NK-92 (cell line): Measurements from ENCODE around the gene ASPSCR1.

Experiments
- DNase-seq: peaks from one replicate; lab custom pipeline; 2025; ENCODE audit not compliant: unreplicated experiment; lab: John Stamatoyannopoulos, UW

Gene ASPSCR1

GRCh38 chr17:82054351-82055022 lies 77.1 kb downstream of the ASPSCR1 start:
- DNase-seq = no peak

GRCh38 chr17:82055023-82055964 lies 77.9 kb downstream of the ASPSCR1 start:
- no peak for DNase-seq

GRCh38 chr17:82055965-82056728 lies 78.7 kb downstream of the ASPSCR1 start:
- DNase-seq = no peak

GRCh38 chr17:82056729-82057621 lies 79.5 kb downstream of the ASPSCR1 start:
- DNase-seq = no peak

DNA sequence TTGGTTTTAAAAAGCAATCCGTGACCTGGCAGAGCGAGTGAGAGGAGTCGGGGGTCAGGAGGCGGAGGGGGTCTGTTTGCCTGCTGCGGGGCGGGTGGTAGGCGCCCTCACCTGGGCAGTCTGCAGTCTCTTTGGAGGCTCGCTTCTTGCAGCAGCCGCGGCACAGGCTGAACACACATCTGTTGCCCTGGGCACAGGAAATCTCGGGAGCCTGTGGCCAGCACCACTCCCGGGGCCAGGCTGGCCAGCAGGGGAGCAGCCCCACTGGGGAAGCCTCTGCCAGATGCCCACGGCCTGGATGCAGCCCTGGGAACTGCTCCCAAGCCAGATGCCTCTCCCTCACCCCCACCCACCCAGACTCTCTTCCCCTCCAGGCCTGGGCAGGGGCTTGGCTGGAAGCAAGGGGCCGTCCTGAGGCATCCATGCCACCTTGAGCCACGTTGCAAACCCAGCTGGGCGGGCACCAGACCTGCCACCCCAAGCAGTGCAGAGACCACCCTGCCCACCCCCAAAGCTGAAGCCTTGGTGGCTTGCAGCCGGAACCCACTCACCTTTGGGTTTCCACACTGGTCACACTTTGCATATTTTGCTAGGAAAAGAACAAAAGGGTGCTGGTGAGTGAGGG lies 80.9 kb downstream of the ASPSCR1 start:
- no peak for DNase-seq

GRCh38 chr17:82058855-82059249 lies 81.4 kb downstream of the ASPSCR1 start:
- DNase-seq = no peak

DNA sequence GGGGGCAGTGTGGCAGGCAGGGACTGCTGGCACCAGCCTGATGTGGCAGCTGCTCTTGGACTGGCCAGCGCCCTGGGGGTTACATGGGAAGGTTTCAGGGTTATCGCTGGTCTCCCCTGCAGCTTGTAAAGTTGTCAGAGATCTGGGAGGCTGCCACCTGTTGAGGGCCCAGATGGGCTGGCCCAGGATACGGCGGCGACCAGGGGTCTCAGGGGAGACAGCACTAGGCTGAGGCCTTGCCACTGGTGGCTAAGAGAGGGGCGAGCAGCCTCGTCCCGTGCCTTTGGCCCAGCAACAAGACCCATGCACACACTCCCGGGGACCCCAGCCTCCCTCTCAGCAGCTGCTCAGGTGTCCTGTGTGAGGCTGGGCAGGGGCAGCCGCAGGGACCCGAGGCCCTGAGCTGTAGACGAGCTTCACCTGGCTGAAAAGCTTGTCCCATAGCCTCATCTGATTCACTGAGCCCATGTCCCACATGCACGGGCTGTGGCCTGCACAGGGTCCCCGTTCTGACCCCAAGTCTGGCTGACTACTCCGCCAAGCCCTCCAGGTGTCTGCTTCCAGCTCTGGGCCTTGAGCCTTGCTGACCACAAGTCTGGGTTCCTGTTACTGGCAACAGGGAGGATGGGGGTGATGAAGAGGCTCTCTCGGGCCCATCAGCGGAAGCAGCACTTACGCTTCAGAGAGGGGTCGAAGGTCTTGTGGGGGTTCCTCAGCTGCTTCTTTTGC lies 82.0 kb downstream of the ASPSCR1 start:
- DNase-seq = no peak

- DNase-seq = no peak
Measured at GRCh38 chr17:82060001-82060380, 82.6 kb downstream of the ASPSCR1 start.

GRCh38 chr17:82060614-82061013 lies 83.2 kb downstream of the ASPSCR1 start:
- DNase-seq = no peak

DNA sequence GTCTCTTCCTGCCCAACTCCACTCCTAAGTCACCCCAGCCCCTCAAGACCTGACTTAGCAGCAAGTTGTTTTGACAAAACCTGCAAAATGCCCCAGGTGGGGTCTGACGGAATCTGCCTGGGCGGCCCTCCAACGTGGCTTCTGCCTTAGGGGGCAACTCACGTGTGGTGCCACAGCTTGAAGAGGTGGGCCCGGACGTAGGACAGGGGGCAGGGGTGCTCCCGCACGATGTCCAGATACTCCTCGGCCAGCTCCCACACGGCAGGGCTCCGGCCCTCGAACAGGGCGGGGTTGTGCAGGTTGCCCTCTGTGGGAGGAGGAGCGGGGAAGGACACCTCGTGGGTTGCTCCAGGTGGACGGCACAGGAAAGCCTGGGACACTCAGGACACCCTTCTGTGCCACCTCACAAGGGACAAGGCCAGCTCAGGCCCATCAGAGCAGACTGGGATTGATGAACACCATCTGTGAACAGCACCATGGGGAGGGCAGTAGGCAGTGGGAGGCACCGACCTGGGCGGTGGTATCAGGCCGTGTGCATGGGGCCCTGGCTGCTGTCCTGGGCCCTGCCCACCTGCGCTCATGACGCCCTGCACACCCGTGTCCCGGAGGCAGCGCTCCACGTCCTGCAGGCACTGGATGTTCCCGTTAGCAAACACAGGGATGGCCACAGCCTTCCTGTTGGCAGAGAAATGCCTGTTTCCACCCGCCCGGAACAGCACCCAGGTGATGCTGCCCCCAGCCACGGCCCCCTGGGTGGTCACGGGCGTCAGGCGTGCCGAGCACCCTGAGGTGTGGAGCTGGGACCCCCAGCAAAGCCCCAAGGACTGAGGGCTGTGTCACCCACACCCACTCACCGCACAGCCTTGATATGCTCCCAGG lies 83.9 kb downstream of the ASPSCR1 start:
- no peak for DNase-seq

DNA sequence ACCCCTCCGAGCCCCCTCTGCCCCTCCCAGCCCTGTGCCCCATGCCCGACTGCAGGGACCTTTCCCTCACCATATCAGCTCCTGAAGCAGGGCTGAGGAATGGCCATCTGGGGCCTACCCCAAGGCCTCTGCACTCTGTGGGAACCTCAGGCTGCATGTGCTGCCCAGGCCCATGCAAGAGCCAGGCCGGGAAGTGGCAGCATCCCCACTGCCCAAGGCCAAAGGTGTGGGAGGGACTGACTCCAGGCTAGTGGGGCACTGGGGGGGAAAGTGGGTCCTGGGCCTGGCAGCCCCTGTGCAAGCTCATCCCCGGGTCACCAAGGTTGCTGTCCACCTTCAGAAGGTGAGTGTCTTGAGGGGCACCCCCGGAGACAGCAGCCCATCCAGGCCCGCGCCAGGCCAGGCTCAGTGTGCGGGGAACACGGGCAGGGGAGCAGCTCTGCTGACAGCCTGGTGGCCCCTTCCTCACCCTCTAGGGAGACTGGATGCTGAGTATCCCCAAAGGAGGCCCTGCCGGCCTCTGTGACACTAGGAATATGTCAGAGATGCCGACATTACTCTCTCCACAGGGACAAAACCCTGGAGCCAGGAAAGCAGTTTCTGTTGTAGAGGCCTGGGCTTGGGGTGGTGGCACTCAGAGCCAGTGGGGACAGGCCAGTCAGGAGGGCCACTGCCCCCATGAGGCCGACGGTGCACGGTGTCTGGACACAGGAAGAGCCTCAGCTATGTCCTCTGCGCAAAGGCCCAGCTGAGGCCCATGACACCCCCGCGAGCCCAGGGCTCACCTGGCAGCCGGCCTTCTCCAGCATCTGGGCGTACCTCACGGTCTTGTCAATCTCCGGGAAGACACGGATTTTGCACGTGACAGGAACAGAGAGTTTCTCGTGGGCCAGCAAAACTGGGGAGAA lies 84.9 kb downstream of the ASPSCR1 start:
- no peak for DNase-seq

- no peak for DNase-seq
Measured at GRCh38 chr17:82062984-82063368, 85.5 kb downstream of the ASPSCR1 start.

- no peak for DNase-seq
Measured at GRCh38 chr17:82063424-82064415, 86.3 kb downstream of the ASPSCR1 start.

DNA sequence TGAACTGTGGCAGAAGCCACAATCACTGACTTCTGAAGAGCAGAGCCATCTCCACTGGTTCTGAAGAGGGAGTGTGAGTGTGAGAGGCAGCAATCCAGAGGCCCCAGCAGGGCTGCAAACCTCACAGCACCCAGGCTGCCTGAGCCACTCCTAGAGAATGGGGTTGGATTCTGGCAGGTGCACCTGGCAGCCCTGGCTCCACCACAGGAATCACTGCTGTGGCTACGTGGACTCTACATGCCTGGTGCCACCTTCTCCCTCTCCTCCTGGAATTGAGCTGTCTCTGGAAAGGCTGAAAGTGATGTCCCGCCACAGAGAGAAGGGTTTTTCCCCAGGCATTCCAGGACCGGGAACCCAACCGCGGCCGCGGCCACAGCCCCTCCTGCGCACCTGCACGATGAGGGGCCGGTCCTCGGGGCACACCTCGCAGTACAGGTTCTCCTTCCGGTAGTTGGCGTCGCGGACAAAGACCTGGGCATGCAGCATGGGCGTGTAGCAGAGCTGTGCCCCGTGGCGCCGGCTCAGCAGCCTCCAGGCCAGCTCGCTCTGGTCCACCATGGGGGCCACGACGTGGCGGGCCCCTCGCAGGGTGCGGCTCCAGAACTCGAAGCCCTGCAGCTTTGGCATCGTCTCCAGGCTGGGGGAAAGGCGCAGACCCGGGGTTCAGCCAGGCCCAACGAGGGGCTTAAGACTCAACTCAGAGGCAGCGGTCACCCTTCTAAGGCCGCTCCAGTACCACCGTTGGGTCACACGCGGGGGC lies 87.2 kb downstream of the ASPSCR1 start:
- no peak for DNase-seq

GRCh38 chr17:82065193-82065637 lies 87.8 kb downstream of the ASPSCR1 start:
- DNase-seq = no peak
